Common myeloid progenitor, CD34-positive (primary cell): Measurements from ENCODE around the gene TMPRSS6.

Experiments used
- CTCF ChIA-PET: fragments of 350-600 bp; sonication (Branson Sonifier 250); formaldehyde crosslinking; loops from one replicate; lab custom pipeline; 2021; ENCODE audit warnings: antibody characterized with exemption; lab: Charles Lee
- POLR2A ChIA-PET: fragments of 350-600 bp; sonication (Branson Sonifier 250); formaldehyde crosslinking; loops from one replicate; lab custom pipeline; 2021; ENCODE audit warnings: antibody characterized with exemption; lab: Charles Lee
- DNase-seq, 3 donors: peaks; one replicate each; pipeline versions ENCODE4 v3.0.0 to v3.0.0-alpha.2; 2013
- H3K27ac ChIP-seq, 2 experiments: 1 replicate in 1 of 2; 2 replicates in 1 of 2; pipeline ENCODE4 v1.7.0; 2013; ENCODE audit warnings: inconsistent platforms in 2 of 2, low read length in 2 of 2, mild to moderate bottlenecking in 2 of 2, low read depth in 1 of 2, moderate library complexity in 1 of 2; ENCODE audit not compliant: severe bottlenecking in 2 of 2, insufficient read depth in 1 of 2, poor library complexity in 1 of 2
- H3K27me3 ChIP-seq, 5 experiments: replicated peaks in 2 of 5; 1 replicate in 3 of 5; 2 replicates in 2 of 5; pipeline versions ENCODE4 v1.6.1 to v1.7.0; 2013; ENCODE audit warnings: low read length in 4 of 5, mild to moderate bottlenecking in 2 of 5, moderate library complexity in 2 of 5, inconsistent platforms in 1 of 5; ENCODE audit not compliant: insufficient read depth in 5 of 5, control insufficient read depth in 4 of 5
- H3K36me3 ChIP-seq, 4 experiments: 1 replicate in 2 of 4; 2 replicates in 2 of 4; pipeline versions ENCODE4 v1.6.1 to v1.7.0; 2013; ENCODE audit warnings: low read length in 3 of 4, control low read depth in 1 of 4, mild to moderate bottlenecking in 1 of 4; ENCODE audit not compliant: control insufficient read depth in 4 of 4, insufficient read depth in 4 of 4
- H3K4me1 ChIP-seq, 4 experiments: 1 replicate in 3 of 4; 2 replicates in 1 of 4; pipeline versions ENCODE4 v1.6.1 to v1.7.1; 2013; ENCODE audit warnings: low read length in 3 of 4, mild to moderate bottlenecking in 3 of 4, control low read depth in 1 of 4, inconsistent platforms in 1 of 4, moderate library complexity in 1 of 4; ENCODE audit not compliant: control insufficient read depth in 4 of 4, insufficient read depth in 4 of 4; ENCODE audit errors: control extremely low read depth in 1 of 4
- H3K4me3 ChIP-seq, 7 experiments: 1 replicate in 4 of 7; 2 replicates in 3 of 7; pipeline versions ENCODE4 v1.5.1 to v1.7.0; 2013; ENCODE audit warnings: mild to moderate bottlenecking in 7 of 7, low read length in 6 of 7, moderate library complexity in 6 of 7, inconsistent platforms in 2 of 7, low read depth in 2 of 7, control low read depth in 1 of 7; ENCODE audit not compliant: insufficient read depth in 4 of 7, control insufficient read depth in 1 of 7; ENCODE audit errors: extremely low read depth in 1 of 7
- H3K9me3 ChIP-seq, 5 experiments: 1 replicate in 4 of 5; 2 replicates in 1 of 5; pipeline versions ENCODE4 v1.6.1 to v1.7.1; 2013; ENCODE audit warnings: low read length in 4 of 5, mild to moderate bottlenecking in 2 of 5, inconsistent platforms in 1 of 5, low read depth in 1 of 5, moderate library complexity in 1 of 5; ENCODE audit not compliant: control insufficient read depth in 4 of 5, insufficient read depth in 2 of 5; ENCODE audit errors: control extremely low read depth in 1 of 5
- WGBS: methylation state at CpG from one replicate; pipeline ENCODE4 v1.1.5; 2013; ENCODE audit not compliant: insufficient coverage; 5-methylcytosine and 5-hydroxymethylcytosine counted together

Gene TMPRSS6

GRCh38 chr22:37033605-37034430, 75.7 kb downstream of the TMPRSS6 start:
- no peaks in the 10 kb centered on the region for H3K4me1 ChIP-seq
- H3K27ac ChIP-seq: no peak overlapping the region
- WGBS: 97% methylated on average over 20 of the region's 23 CpGs
- H3K4me3 ChIP-seq: no peak overlapping the region
- DNase-seq: no peak
- CTCF ChIA-PET: interaction anchor here (2.0 to 6.2 kb wide), 2 partner anchors 10 to 14 kb away, joined by 15 to 39 read pairs; partner anchors contain the start of genes MPST and TST
- H3K27me3 ChIP-seq: peaks cover 0 to 3% (median 0%) of the 10 kb centered on the region in 5 experiments
- no peaks in the 10 kb centered on the region for H3K9me3 ChIP-seq
- peaks cover 0 to 18% (median 9%) of the 10 kb centered on the region in 4 experiments for H3K36me3 ChIP-seq
- POLR2A ChIA-PET: no interaction called here

GRCh38 chr22:37032535-37033460, 76.7 kb downstream of the TMPRSS6 start:
- H3K36me3 ChIP-seq: peaks cover 0 to 24% (median 12%) of the 10 kb centered on the region in 4 experiments
- ChIA-PET CTCF (interaction anchor here (1.1 to 6.2 kb wide), 4 partner anchors 11 to 249 kb away, joined by 3 to 39 read pairs (median 9); partner anchors contain the start of genes MPST and TST), POLR2A (no interaction called here)
- H3K4me1 ChIP-seq: no peaks in the 10 kb centered on the region
- no peak for DNase-seq
- WGBS: 91% methylated on average over 16 of the region's 18 CpGs
- no peak overlapping the region for H3K27ac ChIP-seq
- peaks cover 0 to 3% (median 0%) of the 10 kb centered on the region in 5 experiments for H3K27me3 ChIP-seq
- H3K9me3 ChIP-seq: no peaks in the 10 kb centered on the region
- no peak overlapping the region for H3K4me3 ChIP-seq

- POLR2A ChIA-PET: no interaction called here
- H3K4me3 ChIP-seq: no peak overlapping the region
- no peak for DNase-seq
Measured at GRCh38 chr22:37032134-37032534, 77.4 kb downstream of the TMPRSS6 start.

DNA sequence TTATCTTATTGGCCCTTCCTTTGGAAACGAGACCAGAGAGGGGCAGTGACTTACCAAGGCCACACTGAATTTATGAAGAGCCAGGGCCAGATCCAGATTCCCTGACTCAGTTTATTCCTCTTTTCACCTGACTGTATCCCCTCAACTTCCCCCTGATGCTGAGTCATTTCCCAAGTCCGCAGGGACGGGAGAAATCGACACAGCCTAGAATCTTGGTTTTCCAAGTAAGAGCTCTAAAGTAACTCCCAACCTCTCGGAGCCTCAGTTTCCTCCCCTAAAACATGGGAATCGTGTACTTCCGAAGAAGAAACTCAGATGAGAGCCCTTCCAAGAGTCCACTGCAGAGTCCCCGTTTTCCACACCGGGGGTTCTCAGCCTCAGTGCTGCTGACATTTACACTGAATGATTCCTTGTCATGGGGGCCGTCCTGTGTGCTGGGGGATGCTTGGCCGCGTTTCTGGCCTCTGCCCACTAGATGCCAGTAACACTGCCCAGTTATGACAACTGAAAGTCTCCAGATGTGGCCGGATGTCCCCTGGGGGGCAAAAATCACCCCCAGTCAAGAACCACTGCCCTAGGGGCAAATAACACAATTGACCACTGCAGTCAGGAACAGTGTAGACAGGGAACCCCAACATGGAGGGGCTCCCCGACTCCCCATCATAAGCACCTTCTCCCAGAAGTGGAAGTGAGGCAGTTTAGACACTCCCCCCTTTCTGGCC, 78.8 kb downstream of the TMPRSS6 start:
- POLR2A ChIA-PET: no interaction called here
- DNase-seq: no peak
- Histone ChIP-seq H3K9me3 (no peaks in the 10 kb centered on the region), H3K27ac (no peak overlapping the region), H3K4me3 (no peak overlapping the region), H3K36me3 (peaks cover 0 to 43% (median 22%) of the 10 kb centered on the region in 4 experiments), H3K27me3 (no peaks in the 10 kb centered on the region), H3K4me1 (no peaks in the 10 kb centered on the region)
- 89% methylated on average over 14 of the region's 14 CpGs for WGBS
- CTCF ChIA-PET: interaction anchor here (1.2 to 6.2 kb wide), 4 partner anchors 11 to 20 kb away, joined by 3 to 39 read pairs (median 14); partner anchors contain the start of genes MPST and TST

More at GRCh38 chr22:37032134-37032534, 77.4 kb downstream of the TMPRSS6 start:
- H3K27me3 ChIP-seq: no peaks in the 10 kb centered on the region
- H3K9me3 ChIP-seq: no peaks in the 10 kb centered on the region
- H3K36me3 ChIP-seq: peaks cover 0 to 31% (median 16%) of the 10 kb centered on the region in 4 experiments
- H3K4me1 ChIP-seq: no peaks in the 10 kb centered on the region
- CTCF ChIA-PET: interaction anchor here (1.1 to 6.2 kb wide), 4 partner anchors 12 to 248 kb away, joined by 3 to 39 read pairs (median 9); partner anchors contain the start of genes MPST and TST
- no peak overlapping the region for H3K27ac ChIP-seq
- 100% methylated on average over 1 of the region's 2 CpGs for WGBS

DNA sequence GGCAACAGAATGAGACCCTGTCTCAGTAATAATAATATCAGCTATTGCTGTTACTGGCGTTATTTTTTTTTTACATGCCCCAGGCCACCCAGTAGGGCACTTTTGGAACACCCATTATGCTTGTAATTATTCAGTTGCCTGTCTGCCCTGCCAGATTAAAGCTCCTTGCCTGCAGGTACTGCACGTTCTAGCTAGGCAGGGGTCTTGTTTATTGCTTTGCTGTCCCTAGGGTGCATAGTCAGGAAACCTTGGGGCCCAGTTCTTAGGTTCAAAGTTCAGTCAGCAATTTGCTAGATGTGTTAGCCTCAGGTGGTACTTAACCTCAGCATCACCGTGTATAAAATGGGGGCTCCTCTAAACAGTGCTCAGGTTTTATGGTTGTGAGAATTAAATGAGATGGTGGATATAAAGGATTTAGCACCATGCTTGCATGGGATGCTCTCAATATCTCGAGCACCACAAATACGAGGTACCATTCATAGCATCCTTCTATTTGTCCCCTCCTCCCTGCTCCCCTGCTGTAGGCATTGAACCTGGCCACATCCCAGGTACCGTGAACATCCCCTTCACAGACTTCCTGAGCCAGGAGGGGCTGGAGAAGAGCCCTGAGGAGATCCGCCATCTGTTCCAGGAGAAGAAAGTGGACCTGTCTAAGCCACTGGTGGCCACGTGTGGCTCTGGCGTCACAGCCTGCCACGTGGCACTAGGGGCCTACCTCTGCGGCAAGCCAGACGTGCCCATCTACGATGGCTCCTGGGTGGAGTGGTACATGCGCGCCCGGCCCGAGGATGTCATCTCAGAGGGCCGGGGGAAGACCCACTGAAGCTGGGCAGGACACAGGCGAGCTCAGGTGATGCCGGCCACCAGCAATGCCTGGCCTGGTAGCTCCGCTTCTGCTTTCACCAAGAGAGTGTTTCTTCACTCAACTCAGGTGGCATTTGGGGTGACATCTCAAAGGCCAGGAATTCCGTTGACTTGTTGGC, 80.5 kb downstream of the TMPRSS6 start:
- ChIA-PET POLR2A (no interaction called here), CTCF (interaction anchor here (0.8 to 6.2 kb wide), 5 partner anchors 9 to 41 kb away, joined by 3 to 39 read pairs (median 6); partner anchors contain the start of genes MPST and TST)
- H3K36me3 ChIP-seq: peaks cover 5 to 60% (median 33%) of the 10 kb centered on the region in 4 experiments
- no peaks in the 10 kb centered on the region for H3K27me3 ChIP-seq
- DNase-seq: no peak
- H3K4me1 ChIP-seq: no peaks in the 10 kb centered on the region
- 99% methylated on average over 20 of the region's 22 CpGs for WGBS
- no peak overlapping the region for H3K27ac ChIP-seq
- H3K9me3 ChIP-seq: no peaks in the 10 kb centered on the region
- H3K4me3 ChIP-seq: no peak overlapping the region
